Adipocyte (in vitro differentiated cells): Measurements from ENCODE around the gene HP1BP3.

Experiments used
- DNase-seq: peaks from one replicate; pipeline ENCODE4 v3.0.0-alpha.2; 2015; ENCODE audit warnings: low read depth
- H3K27me3 ChIP-seq: replicated peaks from 2 replicates; pipeline ENCODE4 v1.7.0; 2013; ENCODE audit warnings: mild to moderate bottlenecking, low read length, moderate library complexity; ENCODE audit not compliant: control insufficient read depth, insufficient read depth
- H3K36me3 ChIP-seq: 2 replicates; pipeline ENCODE4 v1.7.0; 2013; ENCODE audit warnings: low read length, mild to moderate bottlenecking, moderate library complexity; ENCODE audit not compliant: control insufficient read depth, insufficient read depth, severe bottlenecking
- H3K4me1 ChIP-seq: 2 replicates; pipeline ENCODE4 v1.7.0; 2013; ENCODE audit warnings: mild to moderate bottlenecking, low read length, moderate library complexity; ENCODE audit not compliant: control insufficient read depth, insufficient read depth
- H3K4me3 ChIP-seq: 2 replicates; pipeline ENCODE4 v1.7.0; 2013; ENCODE audit warnings: mild to moderate bottlenecking, low read length, moderate library complexity
- H3K9ac ChIP-seq: 2 replicates; pipeline ENCODE4 v1.7.0; 2013; ENCODE audit warnings: mild to moderate bottlenecking, low read length, moderate library complexity
- H3K9me3 ChIP-seq: 2 replicates; pipeline ENCODE4 v1.7.0; 2013; ENCODE audit warnings: mild to moderate bottlenecking, low read length, moderate library complexity; ENCODE audit not compliant: control insufficient read depth

Gene HP1BP3

DNA sequence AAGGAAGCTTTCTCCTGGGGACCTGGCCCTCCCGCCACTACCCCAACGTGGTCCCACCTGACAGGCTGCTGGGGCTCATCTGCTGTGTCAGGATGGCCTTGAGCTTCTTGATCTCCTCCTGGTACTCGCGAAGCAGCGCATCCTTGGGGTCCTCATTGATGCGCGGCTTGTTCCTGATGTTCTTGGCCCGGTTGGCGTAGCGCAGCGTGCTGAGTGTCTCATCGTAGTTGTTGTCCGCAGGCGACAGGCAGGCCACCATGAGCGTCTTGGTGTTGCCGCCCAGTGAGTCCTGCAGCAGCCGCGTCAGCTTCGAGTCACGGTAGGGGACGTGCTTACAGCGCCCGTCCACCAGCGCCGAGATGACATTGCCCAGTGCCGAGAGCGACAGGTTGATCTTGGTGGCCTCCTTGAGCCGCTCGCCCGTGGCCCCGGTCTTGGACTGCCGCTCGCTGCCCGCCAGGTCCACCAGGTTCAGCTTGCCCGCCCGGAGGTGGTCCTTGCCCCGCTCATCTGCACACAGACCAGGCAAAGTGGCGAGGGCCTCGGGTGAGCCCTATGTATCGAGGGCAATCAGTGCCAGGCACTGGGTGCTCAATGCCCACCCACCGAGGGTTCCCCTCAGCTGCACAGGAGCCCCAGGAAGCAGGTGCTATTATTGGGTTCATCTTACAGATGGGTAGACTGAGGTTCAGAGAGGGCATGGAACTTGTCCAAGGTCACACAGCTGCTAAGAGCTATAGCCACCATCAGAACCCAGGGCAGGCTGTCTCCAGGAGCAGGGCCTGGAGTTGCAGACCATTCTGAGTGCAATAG lies 82.5 kb downstream of the HP1BP3 start:
- DNase-seq, result no peak
- no peaks in the 10 kb centered on the region for H3K9me3 ChIP-seq
- no peaks in the 10 kb centered on the region for H3K27me3 ChIP-seq
- H3K36me3 ChIP-seq, result no peaks in the 10 kb centered on the region
- no peaks in the 10 kb centered on the region for H3K4me1 ChIP-seq
- no peak overlapping the region for H3K9ac ChIP-seq
- H3K4me3 ChIP-seq, result no peak overlapping the region

DNA sequence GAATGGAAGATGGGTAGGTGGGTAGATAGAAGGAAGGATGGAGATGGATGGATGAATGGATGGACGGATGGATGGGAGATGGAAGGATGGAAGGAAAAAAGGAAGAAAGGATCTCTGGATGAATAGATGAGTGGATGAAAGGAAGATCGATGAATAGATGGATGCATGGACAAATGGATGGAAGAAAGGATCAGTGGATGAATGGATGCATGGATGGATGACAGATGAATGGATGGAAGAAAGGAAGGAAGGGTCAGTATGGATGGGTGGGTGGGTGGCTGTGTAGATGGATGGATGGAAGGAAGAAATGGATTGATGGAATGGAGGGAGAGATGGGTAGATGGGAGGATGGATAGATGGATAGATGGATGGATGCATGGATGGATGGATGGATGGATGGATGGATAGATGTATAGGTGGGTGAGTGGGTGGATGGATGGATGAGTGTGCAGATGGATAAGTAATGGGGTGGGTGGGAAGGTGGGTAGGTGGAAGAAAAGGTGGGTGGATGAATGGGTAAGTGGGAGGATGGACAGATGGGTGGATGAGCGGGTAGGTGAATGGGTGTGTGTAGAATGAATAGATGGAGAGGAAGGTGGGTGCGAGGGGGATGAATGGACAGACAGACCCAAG lies 83.9 kb downstream of the HP1BP3 start:
- Histone ChIP-seq H3K36me3 (no peaks in the 10 kb centered on the region), H3K27me3 (no peaks in the 10 kb centered on the region), H3K9me3 (no peaks in the 10 kb centered on the region), H3K4me1 (peaks cover 5% of the 10 kb centered on the region), H3K9ac (no peak overlapping the region), H3K4me3 (no peak overlapping the region)
- no peak for DNase-seq

DNA sequence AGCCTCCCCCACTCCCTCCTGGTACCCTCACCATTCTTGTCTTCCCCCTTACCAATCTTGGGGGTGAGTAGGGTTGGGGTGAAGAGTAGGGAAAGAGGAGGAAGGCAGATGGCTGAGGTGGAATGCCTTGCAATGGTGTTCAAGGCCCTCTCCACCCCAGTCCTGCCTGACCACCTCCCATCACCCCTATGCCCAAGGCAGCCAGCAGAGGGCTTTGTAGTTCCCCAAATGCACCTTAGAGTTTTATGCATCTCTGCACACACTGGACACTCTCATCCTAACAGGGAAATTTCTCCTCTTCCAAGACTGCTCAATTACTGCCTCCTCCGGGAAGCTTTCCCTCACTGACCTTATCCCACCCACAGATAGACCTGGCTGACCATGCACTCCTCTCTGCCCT lies 84.7 kb downstream of the HP1BP3 start:
- Histone ChIP-seq H3K9me3 (no peaks in the 10 kb centered on the region), H3K4me1 (peaks cover 8% of the 10 kb centered on the region), H3K36me3 (no peaks in the 10 kb centered on the region), H3K9ac (no peak overlapping the region), H3K4me3 (no peak overlapping the region), H3K27me3 (no peaks in the 10 kb centered on the region)
- peak; percentile 26 for DNase-seq

GRCh38 chr1:20701847-20702246 lies 85.3 kb downstream of the HP1BP3 start:
- H3K27me3 ChIP-seq, result no peaks in the 10 kb centered on the region
- no peaks in the 10 kb centered on the region for H3K9me3 ChIP-seq
- DNase-seq, result no peak
- no peak overlapping the region for H3K4me3 ChIP-seq
- peaks cover 14% of the 10 kb centered on the region for H3K4me1 ChIP-seq
- no peak overlapping the region for H3K9ac ChIP-seq
- H3K36me3 ChIP-seq, result no peaks in the 10 kb centered on the region

DNA sequence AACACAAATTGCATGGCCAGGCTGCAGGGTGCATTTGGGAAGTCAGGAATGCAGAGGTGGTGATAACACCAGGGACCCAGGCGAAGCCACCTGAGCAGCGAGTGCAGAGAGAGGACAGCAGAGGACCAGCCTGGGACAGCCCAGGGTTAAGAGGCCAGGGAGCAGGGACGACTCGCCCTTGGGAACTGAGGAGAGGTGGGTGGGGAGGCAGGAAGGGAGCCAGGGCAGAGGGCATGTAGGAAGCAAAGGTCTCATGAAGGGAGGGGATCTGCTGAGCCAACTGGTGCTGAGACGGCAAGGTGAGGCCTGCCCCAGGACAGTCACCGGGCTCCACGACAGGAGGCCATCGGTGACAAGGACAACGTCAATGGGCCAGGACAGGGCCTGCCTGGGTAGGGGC lies 85.7 kb downstream of the HP1BP3 start:
- Histone ChIP-seq H3K4me1 (peaks cover 14% of the 10 kb centered on the region), H3K9me3 (no peaks in the 10 kb centered on the region), H3K9ac (no peak overlapping the region), H3K27me3 (no peaks in the 10 kb centered on the region), H3K36me3 (no peaks in the 10 kb centered on the region), H3K4me3 (no peak overlapping the region)
- DNase-seq, result no peak

GRCh38 chr1:20700636-20701215 lies 86.4 kb downstream of the HP1BP3 start:
- no peak for DNase-seq
- peaks cover 2% of the 10 kb centered on the region for H3K27me3 ChIP-seq
- H3K9ac ChIP-seq, result no peak overlapping the region
- H3K36me3 ChIP-seq, result no peaks in the 10 kb centered on the region
- H3K4me1 ChIP-seq, result peaks cover 14% of the 10 kb centered on the region
- no peaks in the 10 kb centered on the region for H3K9me3 ChIP-seq
- no peak overlapping the region for H3K4me3 ChIP-seq

DNA sequence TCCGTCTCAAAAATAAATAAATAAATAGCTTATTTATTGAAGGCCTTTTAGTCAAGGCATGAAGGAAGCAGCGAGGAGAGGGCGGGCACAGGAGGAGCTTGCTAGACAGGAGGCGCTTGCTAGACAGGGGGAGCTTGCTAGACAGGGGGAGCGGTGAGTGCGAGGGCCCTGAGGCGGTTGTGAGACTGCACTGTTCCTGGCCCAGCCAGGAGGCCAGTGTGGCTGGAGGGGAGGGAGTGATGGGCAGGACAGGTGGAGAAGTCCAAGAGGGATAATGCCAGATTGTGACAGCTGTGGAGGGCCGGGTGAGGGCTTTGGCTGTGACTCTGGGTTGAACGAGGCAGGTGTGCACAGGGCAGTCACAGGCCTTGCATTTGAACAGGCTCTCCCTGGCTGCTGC lies 87.5 kb downstream of the HP1BP3 start:
- Histone ChIP-seq H3K9ac (no peak overlapping the region), H3K9me3 (no peaks in the 10 kb centered on the region), H3K4me3 (no peak overlapping the region), H3K36me3 (no peaks in the 10 kb centered on the region), H3K4me1 (peaks cover 14% of the 10 kb centered on the region), H3K27me3 (peaks cover 5% of the 10 kb centered on the region)
- DNase-seq, result no peak

DNA sequence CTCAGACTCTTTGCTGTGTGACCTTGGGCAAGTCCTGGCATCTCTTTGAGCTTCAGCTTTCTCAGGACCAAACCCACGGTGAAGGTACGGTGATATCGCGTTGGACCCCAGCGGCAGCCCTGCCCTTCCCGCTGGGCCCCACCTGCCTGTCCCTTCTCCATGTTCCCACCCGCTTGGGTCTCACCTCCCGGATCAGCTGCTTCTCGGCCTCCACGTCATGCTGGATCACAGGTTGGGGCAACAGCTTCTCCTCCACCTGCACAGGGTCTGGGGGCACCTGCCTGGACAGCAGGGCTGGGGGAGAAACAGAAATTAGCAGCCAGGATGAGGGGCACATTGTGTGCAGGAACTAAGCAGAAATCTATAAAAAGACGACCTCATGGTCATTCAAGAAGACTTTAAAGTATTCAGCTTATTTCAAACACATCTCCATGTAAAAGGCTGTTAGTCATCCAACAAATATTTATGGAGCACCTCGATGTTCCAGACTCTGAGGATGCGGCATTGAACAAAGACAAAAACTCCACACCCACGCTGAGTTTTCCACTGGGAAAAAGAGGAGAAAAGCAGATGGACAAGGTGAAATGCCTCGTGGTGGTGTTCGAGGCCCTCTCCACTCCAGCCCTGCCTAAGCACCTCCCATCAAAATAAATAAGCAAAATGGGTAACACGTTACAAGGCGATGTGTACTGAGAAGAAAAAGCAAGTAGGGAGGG lies 88.8 kb downstream of the HP1BP3 start:
- no peak overlapping the region for H3K9ac ChIP-seq
- no peaks in the 10 kb centered on the region for H3K36me3 ChIP-seq
- peak; percentile 37 for DNase-seq
- peaks cover 9% of the 10 kb centered on the region for H3K27me3 ChIP-seq
- H3K4me1 ChIP-seq, result peaks cover 14% of the 10 kb centered on the region
- H3K4me3 ChIP-seq, result no peak overlapping the region
- H3K9me3 ChIP-seq, result no peaks in the 10 kb centered on the region

DNA sequence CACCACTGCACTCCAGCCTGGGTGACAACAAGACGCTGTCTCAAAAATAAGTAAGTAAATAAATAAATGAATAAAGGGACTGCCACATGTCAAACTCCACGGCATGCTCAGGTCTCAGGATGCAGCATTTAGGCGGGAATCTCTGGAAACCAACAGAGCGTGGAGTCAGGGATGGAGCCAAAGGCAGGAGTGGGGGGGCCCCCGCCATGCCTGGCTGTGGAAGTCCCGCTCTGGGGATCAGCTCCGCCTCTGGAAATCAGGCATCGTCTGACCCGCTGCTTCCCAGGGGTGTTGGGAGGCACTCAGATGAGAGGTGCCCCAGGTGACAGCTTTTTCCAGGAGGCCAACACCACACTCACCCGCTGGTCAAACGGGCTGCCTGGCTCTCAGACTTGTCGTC lies 89.5 kb downstream of the HP1BP3 start:
- DNase-seq, result no peak
- peaks cover 9% of the 10 kb centered on the region for H3K27me3 ChIP-seq
- no peak overlapping the region for H3K4me3 ChIP-seq
- H3K36me3 ChIP-seq, result no peaks in the 10 kb centered on the region
- H3K9ac ChIP-seq, result peak overlapping the region; percentile 91
- no peaks in the 10 kb centered on the region for H3K9me3 ChIP-seq
- H3K4me1 ChIP-seq, result peaks cover 14% of the 10 kb centered on the region

- DNase-seq, result peak; percentile 96
- Histone ChIP-seq H3K4me1 (peaks cover 14% of the 10 kb centered on the region), H3K9ac (peak overlapping the region; percentile 91), H3K4me3 (peak overlapping the region; percentile 84), H3K9me3 (no peaks in the 10 kb centered on the region), H3K27me3 (peaks cover 9% of the 10 kb centered on the region), H3K36me3 (no peaks in the 10 kb centered on the region)
Observed at GRCh38 chr1:20696397-20697333, 90.4 kb downstream of the HP1BP3 start.
